K562 (cell line): Measurements from ENCODE around the gene AKAP13. TPM values are rescaled to one million over a fixed set of nuclear protein-coding genes. Genes with fewer than 3 reads are reported as not detected.
"Not testable (repeated sequence)": the region's sequence is repeated elsewhere in the genome, so short reads cannot be mapped to it uniquely, and the experiment has no call there.

Source experiments
- ATAC-seq: fragments of 200-7000 bp; cut with Tn5 transposase; 3 replicates; pipeline ENCODE4 v1.9.1; 2020; ENCODE audit warnings: moderate library complexity
- BruUV-seq: library from RNA; stranded (reverse); fragments of 400-500 nt; replicated peaks from 2 replicates; lab custom pipeline; 2021; lab: Mats Ljungman, UMichigan
- CTCF ChIA-PET: fragments of 300-600 bp; formaldehyde crosslinking; extraction: SDS; loops from one replicate; lab custom pipeline; 2021; ENCODE audit warnings: low intra/inter-chr PET ratio; lab: Yijun Ruan, JAX
- POLR2A ChIA-PET: fragments of 300-600, 350-650 bp; sonication (Branson Sonifier 250); formaldehyde crosslinking; extraction: SDS; loops from one replicate; lab custom pipeline; 2021; ENCODE audit warnings: antibody characterized with exemption, inconsistent platforms; lab: Yijun Ruan, JAX
- DNase-seq, 4 experiments: peaks; one replicate each; pipeline versions ENCODE4 v3.0.0 to v3.0.0-alpha.2; 2011 to 2018; ENCODE audit warnings: low spot score in 3 of 4, mixed read lengths in 3 of 4; ENCODE audit errors: extremely low read depth in 1 of 4
- FAIRE-seq: peaks from 2 replicates; lab custom pipeline; 2011; peaks lifted over from hg19 to GRCh38; lab: Jason Lieb, UNC
- H2AFZ ChIP-seq: 2 replicates; pipeline ENCODE4 v1.6.0; 2011; ENCODE audit warnings: low read depth, low read length, control low read depth, inconsistent platforms
- H3K27ac ChIP-seq: fragments of 200-600 bp; 3 replicates; pipeline ENCODE4 v1.8.0; 2011; ENCODE audit warnings: low read depth, mild to moderate bottlenecking, control low read depth, inconsistent platforms, low read length, moderate library complexity, mixed read lengths; ENCODE audit errors: extremely low read depth
- H3K27me3 ChIP-seq, 2 experiments: fragments of 300-600 bp in 1 of 2; 2 replicates in 1 of 2; 3 replicates in 1 of 2; pipeline versions ENCODE4 v1.6.0 to v1.8.0; 2011; ENCODE audit warnings: inconsistent platforms in 2 of 2, low read length in 2 of 2, mild to moderate bottlenecking in 1 of 2, mixed read lengths in 1 of 2, moderate library complexity in 1 of 2; ENCODE audit not compliant: control insufficient read depth in 2 of 2, insufficient read depth in 2 of 2
- H3K36me3 ChIP-seq: fragments of 300-600 bp; 3 replicates; pipeline ENCODE4 v1.8.0; 2011; ENCODE audit warnings: mild to moderate bottlenecking, low read length, inconsistent platforms; ENCODE audit not compliant: control insufficient read depth, insufficient read depth
- H3K4me1 ChIP-seq, 2 experiments: fragments of 200-600 bp in 1 of 2; replicated peaks in 1 of 2; 2 replicates in 1 of 2; 3 replicates in 1 of 2; pipeline versions ENCODE4 v1.5.1 to v1.8.0; 2011; ENCODE audit warnings: inconsistent platforms in 2 of 2, low read length in 2 of 2, mild to moderate bottlenecking in 1 of 2, mixed read lengths in 1 of 2, moderate library complexity in 1 of 2; ENCODE audit not compliant: control insufficient read depth in 2 of 2, insufficient read depth in 2 of 2
- H3K4me2 ChIP-seq: 2 replicates; pipeline ENCODE4 v1.6.1; 2011; ENCODE audit warnings: low read length, control low read depth, inconsistent platforms, mixed read lengths; ENCODE audit not compliant: insufficient read depth
- H3K4me3 ChIP-seq: fragments of 200-600 bp; sonication (generic), shearing (Covaris generic); 2 replicates; pipeline ENCODE4 v1.5.1; 2016; ENCODE audit warnings: control low read depth, inconsistent platforms
- H3K79me2 ChIP-seq: fragments of 200-600 bp; 3 replicates; pipeline ENCODE4 v1.8.0; 2011; ENCODE audit warnings: low read length, inconsistent platforms; ENCODE audit not compliant: control insufficient read depth, insufficient read depth
- H3K9ac ChIP-seq, 2 experiments: 2 replicates each; pipeline versions ENCODE4 v1.6.0 to v1.6.1; 2011; ENCODE audit warnings: low read depth in 2 of 2, low read length in 2 of 2, control low read depth in 1 of 2, inconsistent platforms in 1 of 2, mild to moderate bottlenecking in 1 of 2, mixed read lengths in 1 of 2; ENCODE audit not compliant: insufficient read depth in 1 of 2
- H3K9me1 ChIP-seq: one replicate; pipeline ENCODE4 v1.6.0; 2011; ENCODE audit warnings: inconsistent platforms, mild to moderate bottlenecking, low read length, moderate library complexity; ENCODE audit not compliant: control insufficient read depth, insufficient read depth
- H3K9me3 ChIP-seq: replicated peaks from 2 replicates; pipeline ENCODE4 v1.5.1; 2011; ENCODE audit warnings: low read depth, low read length, inconsistent platforms; ENCODE audit not compliant: control insufficient read depth, insufficient read depth
- H4K20me1 ChIP-seq: replicated peaks from 2 replicates; pipeline ENCODE4 v1.6.1; 2011; ENCODE audit warnings: low read length, inconsistent platforms, mixed read lengths; ENCODE audit not compliant: control insufficient read depth, insufficient read depth
- ATF3 ChIP-seq, 2 experiments: fragments of 450-650 bp in 1 of 2; sonication (generic) in 1 of 2; formaldehyde crosslinking in 1 of 2; IDR thresholded peaks in 1 of 2; conservative IDR thresholded peaks in 1 of 2; 2 replicates each; pipeline versions ENCODE4 v1.6.1 to v1.8.1; 2016 to 2023; ENCODE audit warnings: mild to moderate bottlenecking in 2 of 2, moderate library complexity in 2 of 2, inconsistent platforms in 1 of 2, missing genetic modification reagents in 1 of 2
- CEBPG ChIP-seq, 3 experiments: fragments of 200-800 bp in 1 of 3; sonication (Bioruptor generic) in 1 of 3; sonication (generic) in 1 of 3; formaldehyde crosslinking in 1 of 3; IDR thresholded peaks in 2 of 3; conservative IDR thresholded peaks in 1 of 3; 2 replicates each; pipeline versions ENCODE4 v1.6.1 to v1.8.0; 2016 to 2022; ENCODE audit warnings: missing compliant biosample characterization in 2 of 3, missing genetic modification characterization in 2 of 3, mild to moderate bottlenecking in 1 of 3, missing genetic modification reagents in 1 of 3
- CUX1 ChIP-seq: fragments of 200-800 bp; sonication (Bioruptor generic); IDR thresholded peaks from 2 replicates; pipeline ENCODE4 v1.6.1; 2016; ENCODE audit warnings: missing genetic modification characterization, missing compliant biosample characterization
- WGBS: fragments of 100-300 bp; shearing (Covaris generic); methylation state at CpG from one replicate; pipeline ENCODE4 v1.1.6; 2016; ENCODE audit warnings: low coverage, mixed read lengths; ENCODE audit not compliant: insufficient coverage; ENCODE audit errors: missing lambda C conversion rate; 5-methylcytosine and 5-hydroxymethylcytosine counted together
- in situ Hi-C: fragments of 300-500 bp; cut with MboI; formaldehyde crosslinking; loops from 4 replicates; pipeline ENCODE4 v1.15.0; 2018; ENCODE audit warnings: inconsistent platforms, mixed read lengths
- intact Hi-C: fragments of 100-400 bp; cut with micrococcal nuclease; formaldehyde crosslinking; loops from 2 replicates; pipeline ENCODE4 v1.14.2; 2022
- polyA plus RNA-seq, 8 experiments: library from polyadenylated mRNA; depleted of rRNA in 4 of 8; stranded (reverse) in 5 of 8; unstranded in 3 of 8; fragments of >200 nt; fragmentation: Nextera tagmentation in 2 of 8; fragmentation: Illumina TruSeq in 1 of 8; extraction: Ambion mirVana in 2 of 8; extraction: Trizol in 1 of 8; gene quantifications; 2 replicates each; pipeline versions ENCODE4 v1.2.1 to v1.2.3, GENCODE V29; 2011 to 2014; ENCODE audit warnings: inconsistent platforms in 1 of 8, missing spikeins in 1 of 8
- total RNA-seq, 7 experiments: library from RNA; depleted of rRNA in 6 of 7; stranded (reverse); fragments of >200 nt in 6 of 7; fragmentation: Illumina TruSeq in 2 of 7; extraction: Trizol in 2 of 7; gene quantifications; 2 replicates each; pipeline versions ENCODE4 v1.2.1 to v1.2.3, GENCODE V29; 2011 to 2021; ENCODE audit warnings: low replicate concordance in 1 of 7

AKAP13 gene
- total and polyA plus RNA-seq, 9 of the 15 experiments (the other 6 are each of a cell fraction or from before 2014, with no cell fraction given): 0.03 to 1.7 (median 0.42) TPM

GRCh38 chr15:85441854-85442253 is 61.5 kb downstream of the AKAP13 start:
- H3K4me1 ChIP-seq, H3K27me3 ChIP-seq, H3K9me3 ChIP-seq, ATAC-seq, H4K20me1 ChIP-seq, H3K9ac ChIP-seq, BruUV-seq, intact Hi-C loops, H3K36me3 ChIP-seq, in situ Hi-C loops, DNase-seq, H2AFZ ChIP-seq, POLR2A ChIA-PET, H3K27ac ChIP-seq, H3K79me2 ChIP-seq, H3K4me3 ChIP-seq, H3K9me1 ChIP-seq, FAIRE-seq, CTCF ChIA-PET, H3K4me2 ChIP-seq: not testable (repeated sequence)
- WGBS: 6% methylated on average over 4 of the region's 8 CpGs

GRCh38 chr15:85443046-85443445 is 62.6 kb downstream of the AKAP13 start:
- in situ Hi-C loops: no loop called here
- no peaks in the 10 kb centered on the region for H3K4me1 ChIP-seq
- no peaks in the 10 kb centered on the region for H4K20me1 ChIP-seq
- CTCF ChIA-PET: no interaction called here
- FAIRE-seq: no peak
- ATAC-seq: no peak
- no peaks in the 10 kb centered on the region for H3K79me2 ChIP-seq
- H3K9ac ChIP-seq: no peak overlapping the region
- no peak overlapping the region for H3K4me2 ChIP-seq
- BruUV-seq: no TSS peak
- TF ChIP-seq CEBPG (CRISPR knock-in tag; IDR thresholded peaks at IDR 0.05) (no peak), CEBPG (tag; conservative IDR thresholded peaks at IDR 0.05 in 1 of 2, IDR thresholded peaks at IDR 0.05 in 1 of 2) (0 out of 4 replicates have a peak, but pooled peaks of 1 of the 2 experiments have one; percentile 26), CUX1 (no peak), ATF3 (IDR thresholded peaks at IDR 0.05) (peak; percentile 23; the same call in 1 of the 2 replicates), ATF3 (CRISPR knock-in tag; conservative IDR thresholded peaks at IDR 0.05) (no peak)
- TF ChIP-seq, all 486 proteins: peak for 2
- Histone ChIP-seq H3K36me3 (no peaks in the 10 kb centered on the region), H3K9me1 (no peaks in the 10 kb centered on the region), H3K4me3 (no peak overlapping the region), H3K27me3 (no peaks in the 10 kb centered on the region), H3K9me3 (no peaks in the 10 kb centered on the region), H2AFZ (no peak overlapping the region), H3K27ac (no peak overlapping the region)
- POLR2A ChIA-PET: interaction anchor here (0.7 kb wide), 1 partner anchor 530 kb away, joined by 3 read pairs; no protein-coding TSS in a partner anchor
- no peak for DNase-seq
- intact Hi-C loops: no loop called here
